Vagina (tissue), 2 donors: ENCODE results near the gene WBP11. TPM values are rescaled to one million over a fixed set of nuclear protein-coding genes. Genes with fewer than 3 reads are reported as not detected.

ENCODE experiments used
- DNase-seq, 2 donors: peaks; one replicate each; pipeline ENCODE4 v3.0.0-alpha.2; 2017; ENCODE audit errors: extremely low spot score in 2 of 2
- H3K27ac ChIP-seq: fragments of 200-600 bp; sonication (generic); one replicate; pipeline ENCODE4 v1.5.1; 2019
- H3K27me3 ChIP-seq: fragments of 200-600 bp; sonication (generic); one replicate; pipeline ENCODE4 v1.5.1; 2019
- H3K36me3 ChIP-seq, 2 donors: fragments of 200-600 bp; sonication (generic); one replicate each; pipeline ENCODE4 v1.5.1; 2017 to 2019
- H3K4me1 ChIP-seq: fragments of 200-600 bp; sonication (generic); one replicate; pipeline ENCODE4 v1.5.1; 2019
- H3K4me3 ChIP-seq, 2 donors: fragments of 200-600 bp; sonication (generic); 1 replicate in 1 of 2; 2 replicates in 1 of 2; pipeline ENCODE4 v1.5.1; 2016 to 2019
- H3K9me3 ChIP-seq: fragments of 200-600 bp; sonication (generic); one replicate; pipeline ENCODE4 v1.5.1; 2019
- POLR2A ChIP-seq, 2 donors: fragments of 450-650 bp; IDR thresholded peaks; one replicate each; pipeline ENCODE4 v1.6.1; 2017; ENCODE audit warnings: antibody characterized with exemption in 2 of 2, mild to moderate bottlenecking in 2 of 2, moderate library complexity in 2 of 2
- POLR2AphosphoS5 ChIP-seq, 2 donors: sonication (generic); formaldehyde crosslinking; IDR thresholded peaks; one replicate each; pipeline ENCODE4 v1.9.0; 2017; ENCODE audit warnings: antibody characterized with exemption in 2 of 2, mild to moderate bottlenecking in 2 of 2, low read depth in 1 of 2; ENCODE audit not compliant: insufficient read depth in 1 of 2
- intact Hi-C: fragments of 100-400 bp; cut with DNase I; formaldehyde crosslinking; loops from one replicate; pipeline ENCODE4 v1.15.1; 2023
- total RNA-seq: library from RNA; depleted of rRNA; stranded (reverse); fragments of >200 nt; gene quantifications from one replicate; pipeline ENCODE4 v1.2.3, GENCODE V29; 2016
- TF ChIP-seq, protein P1 (sequence below), 3 experiments: fragments of 450-650 bp in 2 of 3; fragments of 200-600 bp in 1 of 3; sonication (generic) in 1 of 3; IDR thresholded peaks; one replicate each; pipeline ENCODE4 v1.5.1; 2017 to 2019; ENCODE audit warnings: antibody characterized with exemption in 3 of 3, mild to moderate bottlenecking in 2 of 3, moderate library complexity in 2 of 3

The WBP11 gene
- total RNA-seq, 1 donor from 2014 or later, result 12.8 TPM

DNA sequence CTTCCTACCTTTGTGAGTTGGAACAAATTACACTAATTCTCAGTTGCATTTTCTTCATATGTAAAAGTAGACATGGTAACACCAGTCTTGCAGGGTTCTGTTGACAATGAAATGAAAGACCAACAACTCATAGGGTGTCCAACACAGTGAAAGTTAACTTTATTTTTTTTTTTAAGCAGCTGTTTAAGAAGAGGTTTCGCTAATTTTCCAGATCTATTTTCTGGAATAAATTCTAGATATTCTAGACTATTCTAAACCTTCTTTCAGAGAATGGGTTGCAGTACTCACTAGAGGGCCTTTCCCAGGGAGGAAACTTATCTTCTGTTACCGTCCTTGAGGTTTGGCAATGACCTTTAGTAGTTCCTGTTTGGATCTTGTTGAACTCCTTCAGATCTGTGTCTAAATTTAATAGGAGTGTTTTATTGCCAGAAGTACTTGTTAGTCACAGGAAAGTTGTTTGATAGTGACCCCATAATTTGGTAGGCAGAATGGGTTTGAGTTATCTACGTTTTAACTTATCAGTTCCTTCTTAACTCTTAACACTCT lies 42.8 kb upstream of the WBP11 start:
- H3K4me1 ChIP-seq, result peaks cover 41% of the 10 kb centered on the region
- intact Hi-C loops, result loop anchor here (5.0 kb wide), 3 partner anchors 46 to 376 kb away; partner anchors contain the start of gene RERG
- DNase-seq, result no peak
- H3K9me3 ChIP-seq, result no peaks in the 10 kb centered on the region
- H3K27me3 ChIP-seq, result no peaks in the 10 kb centered on the region
- H3K36me3 ChIP-seq, result no peaks in the 10 kb centered on the region
- no peak overlapping the region for H3K4me3 ChIP-seq
- TF ChIP-seq POLR2AphosphoS5 (IDR thresholded peaks at IDR 0.05; ENCODE audit: insufficient read depth in 1 of 2, low read depth in 1 of 2) (no peak), POLR2A (IDR thresholded peaks at IDR 0.05) (no peak)
- TF ChIP-seq, protein P1, sequence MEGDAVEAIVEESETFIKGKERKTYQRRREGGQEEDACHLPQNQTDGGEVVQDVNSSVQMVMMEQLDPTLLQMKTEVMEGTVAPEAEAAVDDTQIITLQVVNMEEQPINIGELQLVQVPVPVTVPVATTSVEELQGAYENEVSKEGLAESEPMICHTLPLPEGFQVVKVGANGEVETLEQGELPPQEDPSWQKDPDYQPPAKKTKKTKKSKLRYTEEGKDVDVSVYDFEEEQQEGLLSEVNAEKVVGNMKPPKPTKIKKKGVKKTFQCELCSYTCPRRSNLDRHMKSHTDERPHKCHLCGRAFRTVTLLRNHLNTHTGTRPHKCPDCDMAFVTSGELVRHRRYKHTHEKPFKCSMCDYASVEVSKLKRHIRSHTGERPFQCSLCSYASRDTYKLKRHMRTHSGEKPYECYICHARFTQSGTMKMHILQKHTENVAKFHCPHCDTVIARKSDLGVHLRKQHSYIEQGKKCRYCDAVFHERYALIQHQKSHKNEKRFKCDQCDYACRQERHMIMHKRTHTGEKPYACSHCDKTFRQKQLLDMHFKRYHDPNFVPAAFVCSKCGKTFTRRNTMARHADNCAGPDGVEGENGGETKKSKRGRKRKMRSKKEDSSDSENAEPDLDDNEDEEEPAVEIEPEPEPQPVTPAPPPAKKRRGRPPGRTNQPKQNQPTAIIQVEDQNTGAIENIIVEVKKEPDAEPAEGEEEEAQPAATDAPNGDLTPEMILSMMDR (IDR thresholded peaks at IDR 0.05), result no peak
- peak overlapping the region; percentile 31 for H3K27ac ChIP-seq

DNA sequence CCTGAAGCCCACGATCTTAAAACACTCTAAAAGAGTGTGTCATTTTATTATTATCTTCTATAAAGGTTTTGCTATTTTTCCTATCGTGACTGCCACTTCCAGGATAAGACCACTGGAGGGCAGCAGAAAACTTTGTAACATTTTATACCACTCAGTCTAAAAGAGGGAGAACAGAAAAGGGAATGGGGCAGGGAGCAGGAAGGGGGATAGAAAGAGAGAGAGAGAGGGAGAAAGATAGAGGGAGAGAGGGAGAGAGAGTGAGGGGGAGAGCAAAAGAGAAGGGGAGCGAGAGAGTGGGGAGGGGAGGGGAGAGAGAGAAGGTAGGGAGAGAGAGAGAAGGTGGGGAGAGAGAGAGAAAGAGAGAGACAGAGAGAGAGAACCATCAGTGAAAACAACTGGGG lies 42.1 kb upstream of the WBP11 start:
- H3K9me3 ChIP-seq, result no peaks in the 10 kb centered on the region
- H3K36me3 ChIP-seq, result no peaks in the 10 kb centered on the region
- TF ChIP-seq, protein P1 (IDR thresholded peaks at IDR 0.05), result peak; percentile 46 to 90 (median 59)
- no peak for TF ChIP-seq POLR2AphosphoS5 (IDR thresholded peaks at IDR 0.05; ENCODE audit: insufficient read depth in 1 of 2, low read depth in 1 of 2)
- TF ChIP-seq POLR2A (IDR thresholded peaks at IDR 0.05), result no peak
- peak overlapping the region; percentile 31 for H3K27ac ChIP-seq
- no peaks in the 10 kb centered on the region for H3K27me3 ChIP-seq
- no peak overlapping the region for H3K4me3 ChIP-seq
- H3K4me1 ChIP-seq, result peaks cover 41% of the 10 kb centered on the region
- DNase-seq, result no peak
- intact Hi-C loops, result loop anchor here (5.0 kb wide), 3 partner anchors 47 to 377 kb away; partner anchors contain the start of gene RERG

DNA sequence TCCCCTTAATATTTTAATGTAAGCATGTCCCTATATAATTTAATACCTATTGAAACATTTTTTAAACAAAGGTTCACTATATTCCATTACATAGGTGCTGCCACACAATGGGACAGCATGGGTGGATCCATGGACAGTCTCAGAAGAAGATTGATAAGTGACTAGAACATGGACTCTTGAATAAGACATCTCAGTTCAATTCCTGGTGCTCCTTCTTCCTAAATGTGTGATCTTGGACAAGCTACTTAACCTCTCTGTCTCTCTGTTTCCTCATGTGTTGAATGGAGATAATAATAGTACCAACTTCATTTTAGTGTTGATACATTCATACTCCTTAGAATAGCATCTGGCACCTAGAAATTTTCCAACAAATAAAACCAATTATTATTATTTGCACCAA lies 41.1 kb upstream of the WBP11 start:
- Histone ChIP-seq H3K9me3 (no peaks in the 10 kb centered on the region), H3K36me3 (no peaks in the 10 kb centered on the region), H3K4me1 (peaks cover 40% of the 10 kb centered on the region), H3K4me3 (no peak overlapping the region), H3K27ac (no peak overlapping the region), H3K27me3 (no peaks in the 10 kb centered on the region)
- TF ChIP-seq POLR2AphosphoS5 (IDR thresholded peaks at IDR 0.05; ENCODE audit: insufficient read depth in 1 of 2, low read depth in 1 of 2), result no peak
- no peak for TF ChIP-seq POLR2A (IDR thresholded peaks at IDR 0.05)
- TF ChIP-seq, protein P1 (IDR thresholded peaks at IDR 0.05), result no peak
- DNase-seq, result no peak
- intact Hi-C loops, result loop anchor here (5.0 kb wide), 1 partner anchor 423 kb away; no protein-coding TSS in a partner anchor

GRCh38 chr12:14843425-14843887 lies 40.2 kb upstream of the WBP11 start, which contains the start of gene ART4:
Gene ART4, minus strand, starts transcription at chr12:14843526. Its CDS starts 413 bp downstream, at chr12:14843113.
- peak within 1 kb of the TSS; percentile 22 for H3K27ac ChIP-seq
- no peaks in the 10 kb centered on the region for H3K9me3 ChIP-seq
- no peak for DNase-seq
- no peaks in the 10 kb centered on the region for H3K36me3 ChIP-seq
- H3K4me1 ChIP-seq, result peaks cover 31% of the 10 kb centered on the region
- intact Hi-C loops, result loop anchor here (5.0 kb wide), 1 partner anchor 424 kb away; no protein-coding TSS in a partner anchor
- no peaks in the 10 kb centered on the region for H3K27me3 ChIP-seq
- no peak within 1 kb of the TSS for H3K4me3 ChIP-seq
- TF ChIP-seq POLR2AphosphoS5 (IDR thresholded peaks at IDR 0.05; ENCODE audit: insufficient read depth in 1 of 2, low read depth in 1 of 2) (no peak), POLR2A (IDR thresholded peaks at IDR 0.05) (no peak)
- TF ChIP-seq, protein P1 (IDR thresholded peaks at IDR 0.05), result no peak

GRCh38 chr12:14842315-14842714 lies 39.0 kb upstream of the WBP11 start:
- no peaks in the 10 kb centered on the region for H3K36me3 ChIP-seq
- intact Hi-C loops, result loop anchor here (5.0 kb wide), 1 partner anchor 425 kb away; no protein-coding TSS in a partner anchor
- peak overlapping the region; percentile 22 for H3K27ac ChIP-seq
- peaks cover 28% of the 10 kb centered on the region for H3K4me1 ChIP-seq
- TF ChIP-seq POLR2A (IDR thresholded peaks at IDR 0.05) (no peak), POLR2AphosphoS5 (IDR thresholded peaks at IDR 0.05; ENCODE audit: insufficient read depth in 1 of 2, low read depth in 1 of 2) (no peak)
- TF ChIP-seq, protein P1 (IDR thresholded peaks at IDR 0.05), result no peak
- H3K4me3 ChIP-seq, result no peak overlapping the region
- H3K9me3 ChIP-seq, result no peaks in the 10 kb centered on the region
- no peak for DNase-seq
- H3K27me3 ChIP-seq, result no peaks in the 10 kb centered on the region
